GM12878 (cell line): ENCODE results near the gene ZFP82. TPM values are rescaled to one million over a fixed set of nuclear protein-coding genes. Genes with fewer than 3 reads are reported as not detected.
A peak's percentile ranks its signal among the peaks of the same experiment; 100 is the strongest.

Experiments used
- ETV6 ChIP-seq, 2 experiments: fragments of 450-650 bp in 1 of 2; IDR thresholded peaks in 1 of 2; conservative IDR thresholded peaks in 1 of 2; 2 replicates each; pipeline ENCODE4 v1.6.1; 2014; ENCODE audit warnings: antibody characterized with exemption in 1 of 2, borderline replicate concordance in 1 of 2, low read depth in 1 of 2, mild to moderate bottlenecking in 1 of 2, moderate library complexity in 1 of 2
- NFXL1 ChIP-seq: fragments of 450-650 bp; IDR thresholded peaks from 2 replicates; pipeline ENCODE4 v1.6.1; 2017; ENCODE audit warnings: antibody characterized with exemption, mild to moderate bottlenecking, borderline replicate concordance
- SMC3 ChIP-seq: IDR thresholded peaks from 2 replicates; pipeline ENCODE4 v1.6.1; 2011; ENCODE audit warnings: low read length, improper control_type of control experiment, borderline replicate concordance
- polyA plus RNA-seq, 11 experiments: library from polyadenylated mRNA; depleted of rRNA in 4 of 11; unstranded in 6 of 11; stranded (reverse) in 5 of 11; fragments of >200 nt; fragmentation: Nextera tagmentation in 4 of 11; fragmentation: Illumina TruSeq in 1 of 11; extraction: Ambion mirVana in 4 of 11; extraction: Trizol in 1 of 11; gene quantifications; 1 replicate in 1 of 11; 2 replicates in 10 of 11; pipeline versions ENCODE4 v1.2.1 to v1.2.3, GENCODE V29; 2011 to 2016; ENCODE audit warnings: inconsistent platforms in 2 of 11, missing spikeins in 2 of 11, low read depth in 1 of 11
- total RNA-seq, 4 experiments: library from RNA; depleted of rRNA in 3 of 4; stranded (reverse); fragments of >200 nt in 3 of 4; fragmentation: Illumina TruSeq in 1 of 4; extraction: Trizol in 1 of 4; gene quantifications; 2 replicates each; pipeline versions ENCODE4 v1.2.1 to v1.2.3, GENCODE V29; 2013 to 2021
- TF ChIP-seq, protein P1 (sequence below): fragments of 450-650 bp; IDR thresholded peaks from 2 replicates; pipeline ENCODE4 v1.6.1; 2017; ENCODE audit warnings: mild to moderate bottlenecking, moderate library complexity

ZFP82 gene
- total and polyA plus RNA-seq, 10 of the 15 experiments (the other 5 are each of a cell fraction or from before 2014, with no cell fraction given), result 2.0 to 5.4 (median 2.3) TPM

DNA sequence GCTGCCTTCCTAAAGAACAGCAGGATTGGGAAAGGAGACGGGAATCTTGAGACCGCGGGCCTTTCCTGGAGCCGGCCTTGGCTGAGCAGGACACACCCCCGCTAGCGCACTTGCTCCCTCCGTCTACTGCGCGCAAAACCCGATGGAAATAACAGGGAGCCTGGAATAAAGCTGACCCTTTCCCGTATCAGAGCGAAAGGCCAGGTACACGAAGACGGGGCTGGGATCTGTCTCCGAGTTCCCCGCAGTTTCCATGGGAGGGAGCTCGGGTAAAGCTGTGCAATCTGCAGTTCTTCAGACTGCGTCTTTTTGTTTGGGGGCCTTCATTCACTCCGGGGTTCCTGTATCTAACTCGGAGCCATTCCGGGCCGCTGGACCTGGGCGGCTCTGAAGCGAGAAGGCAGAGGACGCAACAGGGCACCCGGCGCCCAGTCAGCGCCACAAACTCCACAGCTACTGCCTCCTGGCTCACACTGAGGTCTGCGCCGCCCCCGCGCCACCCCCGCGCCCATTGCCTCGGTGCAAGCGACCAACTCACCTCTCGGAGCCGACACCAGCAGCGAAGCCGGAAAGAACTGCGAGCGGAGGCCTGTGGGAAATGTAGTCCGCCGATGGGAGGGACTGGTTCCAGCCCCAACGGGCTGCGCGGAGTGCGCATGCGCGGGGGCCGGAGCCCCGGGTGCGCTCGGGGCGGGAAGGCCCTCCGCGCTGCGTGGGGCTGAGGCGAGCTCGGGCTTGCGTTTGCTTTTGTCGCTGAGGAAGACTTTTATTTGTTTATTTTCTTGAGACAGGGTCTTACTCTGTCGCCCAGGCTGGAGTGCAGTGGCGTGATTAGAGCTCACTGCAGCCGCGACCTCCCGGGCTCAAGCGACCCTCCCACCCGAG lies 39.6 kb downstream of the ZFP82 start, which contains the start of gene ZFP14 (continued):
- TF ChIP-seq, protein P1, sequence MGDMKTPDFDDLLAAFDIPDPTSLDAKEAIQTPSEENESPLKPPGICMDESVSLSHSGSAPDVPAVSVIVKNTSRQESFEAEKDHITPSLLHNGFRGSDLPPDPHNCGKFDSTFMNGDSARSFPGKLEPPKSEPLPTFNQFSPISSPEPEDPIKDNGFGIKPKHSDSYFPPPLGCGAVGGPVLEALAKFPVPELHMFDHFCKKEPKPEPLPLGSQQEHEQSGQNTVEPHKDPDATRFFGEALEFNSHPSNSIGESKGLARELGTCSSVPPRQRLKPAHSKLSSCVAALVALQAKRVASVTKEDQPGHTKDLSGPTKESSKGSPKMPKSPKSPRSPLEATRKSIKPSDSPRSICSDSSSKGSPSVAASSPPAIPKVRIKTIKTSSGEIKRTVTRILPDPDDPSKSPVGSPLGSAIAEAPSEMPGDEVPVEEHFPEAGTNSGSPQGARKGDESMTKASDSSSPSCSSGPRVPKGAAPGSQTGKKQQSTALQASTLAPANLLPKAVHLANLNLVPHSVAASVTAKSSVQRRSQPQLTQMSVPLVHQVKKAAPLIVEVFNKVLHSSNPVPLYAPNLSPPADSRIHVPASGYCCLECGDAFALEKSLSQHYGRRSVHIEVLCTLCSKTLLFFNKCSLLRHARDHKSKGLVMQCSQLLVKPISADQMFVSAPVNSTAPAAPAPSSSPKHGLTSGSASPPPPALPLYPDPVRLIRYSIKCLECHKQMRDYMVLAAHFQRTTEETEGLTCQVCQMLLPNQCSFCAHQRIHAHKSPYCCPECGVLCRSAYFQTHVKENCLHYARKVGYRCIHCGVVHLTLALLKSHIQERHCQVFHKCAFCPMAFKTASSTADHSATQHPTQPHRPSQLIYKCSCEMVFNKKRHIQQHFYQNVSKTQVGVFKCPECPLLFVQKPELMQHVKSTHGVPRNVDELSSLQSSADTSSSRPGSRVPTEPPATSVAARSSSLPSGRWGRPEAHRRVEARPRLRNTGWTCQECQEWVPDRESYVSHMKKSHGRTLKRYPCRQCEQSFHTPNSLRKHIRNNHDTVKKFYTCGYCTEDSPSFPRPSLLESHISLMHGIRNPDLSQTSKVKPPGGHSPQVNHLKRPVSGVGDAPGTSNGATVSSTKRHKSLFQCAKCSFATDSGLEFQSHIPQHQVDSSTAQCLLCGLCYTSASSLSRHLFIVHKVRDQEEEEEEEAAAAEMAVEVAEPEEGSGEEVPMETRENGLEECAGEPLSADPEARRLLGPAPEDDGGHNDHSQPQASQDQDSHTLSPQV, result no peak
- TF ChIP-seq ETV6 (conservative IDR thresholded peaks at IDR 0.05 in 1 of 2, IDR thresholded peaks at IDR 0.05 in 1 of 2; ENCODE audit: borderline replicate concordance in 1 of 2, low read depth in 1 of 2), result no peak
- TF ChIP-seq SMC3, result peak; percentile 36; the same call in 1 of the 2 replicates
- no peak for TF ChIP-seq NFXL1
